ENCODE data around the gene MATN1.
A peak's percentile ranks its signal among the peaks of the same experiment; 100 is the strongest.

The MATN1 gene

DNA sequence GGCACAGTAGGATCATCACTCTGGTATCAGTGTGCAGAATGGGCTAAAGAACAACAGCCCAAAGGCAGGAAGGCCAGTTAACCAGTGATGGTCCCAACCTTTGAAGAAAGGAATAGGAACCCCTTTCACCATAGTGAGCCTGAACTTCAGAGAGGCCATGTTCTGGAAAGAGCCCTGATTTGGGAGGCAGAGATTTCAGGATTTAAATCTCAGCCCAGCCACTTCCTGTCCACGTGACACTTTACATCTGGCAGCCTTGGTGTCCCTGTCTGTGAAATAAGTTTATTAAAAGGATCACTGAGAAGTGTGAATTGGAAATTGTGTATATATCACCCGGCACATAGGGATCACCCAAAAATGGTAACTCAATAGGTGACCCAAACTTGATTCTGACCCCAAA lies 13.0 kb downstream of the MATN1 start:
- no peak for DNase-seq (ENCODE audit: low read depth in 1 of 2, low spot score in 1 of 2)
- Histone ChIP-seq H3K27me3 (ENCODE audit: insufficient read depth, poor library complexity, severe bottlenecking) (peaks cover 8% of the 10 kb centered on the region), H3K27ac (replicated peaks) (no peak overlapping the region), H3K4me3 (replicated peaks; ENCODE audit: insufficient read depth, low read length) (no peak overlapping the region)
- TF ChIP-seq GABPA (IDR thresholded peaks at IDR 0.05; ENCODE audit: low read depth) = no peak

DNA sequence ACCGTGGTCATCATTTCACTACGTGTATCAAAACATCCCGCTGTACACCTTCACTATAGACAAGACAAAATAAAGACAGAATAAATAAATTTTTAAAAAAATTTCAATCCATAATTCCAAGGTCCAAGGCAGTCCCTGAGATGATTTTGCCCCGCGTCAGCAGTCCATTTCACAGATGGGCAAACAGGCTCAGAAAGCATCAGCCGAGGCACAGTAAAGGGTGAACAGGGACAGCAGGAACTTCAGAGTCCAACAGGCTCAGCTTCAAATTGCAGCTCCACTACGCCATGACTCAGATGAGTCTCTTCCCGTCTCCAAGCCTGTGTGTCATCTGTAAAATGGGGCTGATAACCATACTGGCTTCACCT lies 15.0 kb downstream of the MATN1 start:
- H3K27ac ChIP-seq (replicated peaks) = no peak overlapping the region
- no peak for DNase-seq (ENCODE audit: low read depth in 1 of 2, low spot score in 1 of 2)
- H3K4me3 ChIP-seq (replicated peaks; ENCODE audit: insufficient read depth, low read length) = no peak overlapping the region
- H3K27me3 ChIP-seq (ENCODE audit: insufficient read depth, poor library complexity, severe bottlenecking) = peaks cover 10% of the 10 kb centered on the region
- TF ChIP-seq POLR2AphosphoS5 (IDR thresholded peaks at IDR 0.05; ENCODE audit: low read depth) (no peak), GABPA (IDR thresholded peaks at IDR 0.05; ENCODE audit: low read depth) (no peak), SPI1 (IDR thresholded peaks at IDR 0.05; ENCODE audit: borderline replicate concordance, low read depth) (no peak)
- TF ChIP-seq, protein P1, sequence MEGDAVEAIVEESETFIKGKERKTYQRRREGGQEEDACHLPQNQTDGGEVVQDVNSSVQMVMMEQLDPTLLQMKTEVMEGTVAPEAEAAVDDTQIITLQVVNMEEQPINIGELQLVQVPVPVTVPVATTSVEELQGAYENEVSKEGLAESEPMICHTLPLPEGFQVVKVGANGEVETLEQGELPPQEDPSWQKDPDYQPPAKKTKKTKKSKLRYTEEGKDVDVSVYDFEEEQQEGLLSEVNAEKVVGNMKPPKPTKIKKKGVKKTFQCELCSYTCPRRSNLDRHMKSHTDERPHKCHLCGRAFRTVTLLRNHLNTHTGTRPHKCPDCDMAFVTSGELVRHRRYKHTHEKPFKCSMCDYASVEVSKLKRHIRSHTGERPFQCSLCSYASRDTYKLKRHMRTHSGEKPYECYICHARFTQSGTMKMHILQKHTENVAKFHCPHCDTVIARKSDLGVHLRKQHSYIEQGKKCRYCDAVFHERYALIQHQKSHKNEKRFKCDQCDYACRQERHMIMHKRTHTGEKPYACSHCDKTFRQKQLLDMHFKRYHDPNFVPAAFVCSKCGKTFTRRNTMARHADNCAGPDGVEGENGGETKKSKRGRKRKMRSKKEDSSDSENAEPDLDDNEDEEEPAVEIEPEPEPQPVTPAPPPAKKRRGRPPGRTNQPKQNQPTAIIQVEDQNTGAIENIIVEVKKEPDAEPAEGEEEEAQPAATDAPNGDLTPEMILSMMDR (IDR thresholded peaks at IDR 0.05; ENCODE audit: insufficient read depth, low read length) = no peak
- TF ChIP-seq, protein P2, sequence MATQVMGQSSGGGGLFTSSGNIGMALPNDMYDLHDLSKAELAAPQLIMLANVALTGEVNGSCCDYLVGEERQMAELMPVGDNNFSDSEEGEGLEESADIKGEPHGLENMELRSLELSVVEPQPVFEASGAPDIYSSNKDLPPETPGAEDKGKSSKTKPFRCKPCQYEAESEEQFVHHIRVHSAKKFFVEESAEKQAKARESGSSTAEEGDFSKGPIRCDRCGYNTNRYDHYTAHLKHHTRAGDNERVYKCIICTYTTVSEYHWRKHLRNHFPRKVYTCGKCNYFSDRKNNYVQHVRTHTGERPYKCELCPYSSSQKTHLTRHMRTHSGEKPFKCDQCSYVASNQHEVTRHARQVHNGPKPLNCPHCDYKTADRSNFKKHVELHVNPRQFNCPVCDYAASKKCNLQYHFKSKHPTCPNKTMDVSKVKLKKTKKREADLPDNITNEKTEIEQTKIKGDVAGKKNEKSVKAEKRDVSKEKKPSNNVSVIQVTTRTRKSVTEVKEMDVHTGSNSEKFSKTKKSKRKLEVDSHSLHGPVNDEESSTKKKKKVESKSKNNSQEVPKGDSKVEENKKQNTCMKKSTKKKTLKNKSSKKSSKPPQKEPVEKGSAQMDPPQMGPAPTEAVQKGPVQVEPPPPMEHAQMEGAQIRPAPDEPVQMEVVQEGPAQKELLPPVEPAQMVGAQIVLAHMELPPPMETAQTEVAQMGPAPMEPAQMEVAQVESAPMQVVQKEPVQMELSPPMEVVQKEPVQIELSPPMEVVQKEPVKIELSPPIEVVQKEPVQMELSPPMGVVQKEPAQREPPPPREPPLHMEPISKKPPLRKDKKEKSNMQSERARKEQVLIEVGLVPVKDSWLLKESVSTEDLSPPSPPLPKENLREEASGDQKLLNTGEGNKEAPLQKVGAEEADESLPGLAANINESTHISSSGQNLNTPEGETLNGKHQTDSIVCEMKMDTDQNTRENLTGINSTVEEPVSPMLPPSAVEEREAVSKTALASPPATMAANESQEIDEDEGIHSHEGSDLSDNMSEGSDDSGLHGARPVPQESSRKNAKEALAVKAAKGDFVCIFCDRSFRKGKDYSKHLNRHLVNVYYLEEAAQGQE (IDR thresholded peaks at IDR 0.05; ENCODE audit: insufficient replicate concordance, low read depth) = no peak

DNA sequence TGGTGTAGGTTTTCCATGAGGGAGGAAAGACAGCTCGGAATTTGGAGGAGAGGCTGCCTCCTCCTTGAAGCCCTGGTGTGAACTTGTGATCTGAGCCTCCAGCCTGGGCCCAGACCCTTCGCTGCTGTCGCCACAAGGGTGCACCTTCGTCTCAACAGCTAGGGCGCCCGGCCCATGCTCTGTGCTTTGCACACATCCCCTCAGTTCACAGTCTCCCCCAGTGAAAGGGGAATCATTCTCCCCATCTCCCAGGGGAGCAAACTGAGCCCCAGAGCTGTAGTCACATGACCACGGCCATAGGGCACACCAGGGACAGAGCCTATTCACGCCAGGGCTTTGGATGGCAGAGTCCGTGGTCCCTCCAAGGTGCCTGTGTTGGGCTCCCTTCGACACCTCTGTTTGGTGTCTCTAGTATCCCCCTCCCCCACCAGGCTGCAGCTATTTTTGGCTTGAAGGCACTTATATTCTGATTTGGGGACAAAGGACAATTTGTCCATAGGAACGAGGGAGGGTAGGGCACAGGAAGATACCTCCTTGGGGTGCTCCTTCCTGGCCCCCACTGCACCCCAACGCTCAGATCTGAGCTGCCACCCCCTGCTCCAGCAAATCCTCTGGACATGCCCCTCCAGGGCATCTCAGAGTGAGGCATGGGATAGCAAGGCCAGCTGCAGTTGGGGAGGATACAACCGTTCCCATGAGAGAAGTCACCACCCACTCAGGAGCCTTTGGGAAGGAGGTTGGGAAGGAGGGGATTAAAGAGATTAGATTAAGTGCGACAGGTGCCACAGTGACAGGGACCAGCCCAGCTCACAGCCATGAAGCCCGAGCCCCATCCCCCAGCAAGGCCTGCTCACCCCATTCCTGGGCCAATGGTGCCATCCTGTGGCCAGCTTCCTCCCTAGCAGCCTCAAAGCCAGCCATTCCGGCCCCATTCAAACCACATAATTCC lies 15.7 kb downstream of the MATN1 start:
- DNase-seq (ENCODE audit: low read depth in 1 of 2, low spot score in 1 of 2) = peak in 1 of 2 experiments; percentile 60
- H3K27ac ChIP-seq (replicated peaks) = no peak overlapping the region
- TF ChIP-seq, protein P1 (IDR thresholded peaks at IDR 0.05; ENCODE audit: insufficient read depth, low read length) = peak; percentile 64
- TF ChIP-seq POLR2AphosphoS5 (IDR thresholded peaks at IDR 0.05; ENCODE audit: low read depth) (no peak), GABPA (IDR thresholded peaks at IDR 0.05; ENCODE audit: low read depth) (no peak), SPI1 (IDR thresholded peaks at IDR 0.05; ENCODE audit: borderline replicate concordance, low read depth) (no peak)
- TF ChIP-seq, protein P2 (IDR thresholded peaks at IDR 0.05; ENCODE audit: insufficient replicate concordance, low read depth) = no peak

DNA sequence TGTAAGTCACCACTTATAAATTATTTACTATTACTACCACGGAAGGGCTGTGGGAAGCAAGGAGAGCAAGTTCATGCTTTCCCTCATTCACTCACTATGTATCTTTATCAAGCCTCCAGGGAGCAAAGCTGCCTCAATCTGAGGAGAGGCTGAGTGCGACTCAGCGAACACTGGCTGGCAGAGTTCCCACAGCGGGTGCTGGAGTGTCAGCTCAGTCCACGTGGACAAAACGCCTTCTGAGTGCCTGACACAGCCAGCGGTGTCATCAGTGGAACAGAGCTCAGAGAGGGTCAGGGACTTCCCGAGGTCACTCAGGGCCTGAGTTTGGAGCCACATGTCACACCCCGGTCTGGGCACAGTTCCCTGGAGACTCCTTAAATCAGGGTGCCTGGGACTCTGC lies 16.9 kb downstream of the MATN1 start:
- no peak for DNase-seq (ENCODE audit: low read depth in 1 of 2, low spot score in 1 of 2)
- H3K27ac ChIP-seq (replicated peaks) = no peak overlapping the region
- peaks cover 10% of the 10 kb centered on the region for H3K27me3 ChIP-seq (ENCODE audit: insufficient read depth, poor library complexity, severe bottlenecking)
- TF ChIP-seq SPI1 (IDR thresholded peaks at IDR 0.05; ENCODE audit: borderline replicate concordance, low read depth) (no peak), GABPA (IDR thresholded peaks at IDR 0.05; ENCODE audit: low read depth) (no peak), POLR2AphosphoS5 (IDR thresholded peaks at IDR 0.05; ENCODE audit: low read depth) (no peak)
- TF ChIP-seq, protein P1 (IDR thresholded peaks at IDR 0.05; ENCODE audit: insufficient read depth, low read length) = no peak
- TF ChIP-seq, protein P2 (IDR thresholded peaks at IDR 0.05; ENCODE audit: insufficient replicate concordance, low read depth) = no peak
- no peak overlapping the region for H3K4me3 ChIP-seq (replicated peaks; ENCODE audit: insufficient read depth, low read length)

More for the DNA sequence above, 15.7 kb downstream of the MATN1 start:
- Histone ChIP-seq H3K4me3 (replicated peaks; ENCODE audit: insufficient read depth, low read length) (no peak overlapping the region), H3K27me3 (ENCODE audit: insufficient read depth, poor library complexity, severe bottlenecking) (peaks cover 10% of the 10 kb centered on the region)
